GM21737 (cell line): ENCODE results near the gene NAGPA.

Experiments used
- ATAC-seq: cut with Tn5 transposase; IDR thresholded peaks from one replicate; pipeline ENCODE4 v1.9.1; 2021; ENCODE audit warnings: mild to moderate bottlenecking, moderate library complexity; ENCODE audit not compliant: unreplicated experiment

Gene NAGPA

GRCh38 chr16:5004311-5004710, 29.4 kb downstream of the NAGPA start:
- ATAC-seq: no peak

- no peak for ATAC-seq
Observed at GRCh38 chr16:5003828-5004227, 29.9 kb downstream of the NAGPA start.

- no peak for ATAC-seq
Observed at GRCh38 chr16:5003211-5003610, 30.5 kb downstream of the NAGPA start.

- ATAC-seq: no peak
Observed at GRCh38 chr16:5002699-5003143, 31.0 kb downstream of the NAGPA start.

GRCh38 chr16:5001986-5002385, 31.7 kb downstream of the NAGPA start:
- no peak for ATAC-seq

GRCh38 chr16:5001571-5001970, 32.2 kb downstream of the NAGPA start:
- no peak for ATAC-seq

- ATAC-seq: no peak
Observed at GRCh38 chr16:5000573-5001001, 33.1 kb downstream of the NAGPA start.

GRCh38 chr16:4994719-4995434, 38.9 kb downstream of the NAGPA start:
- ATAC-seq: no peak

GRCh38 chr16:4991754-4992153, 42.0 kb downstream of the NAGPA start:
- no peak for ATAC-seq

GRCh38 chr16:4990415-4990814, 43.3 kb downstream of the NAGPA start:
- no peak for ATAC-seq

- ATAC-seq: no peak
Observed at GRCh38 chr16:4989391-4990006, 44.2 kb downstream of the NAGPA start.

- ATAC-seq: no peak
Observed at GRCh38 chr16:4988647-4989046, 45.1 kb downstream of the NAGPA start.

- no peak for ATAC-seq
Observed at GRCh38 chr16:4987580-4988374, 46.0 kb downstream of the NAGPA start.

- no peak for ATAC-seq
Observed at GRCh38 chr16:4987250-4987579, 46.5 kb downstream of the NAGPA start.

GRCh38 chr16:4984174-4984990, 49.4 kb downstream of the NAGPA start:
- no peak for ATAC-seq

- no peak for ATAC-seq
Observed at GRCh38 chr16:4982056-4982867, 51.5 kb downstream of the NAGPA start.

- no peak for ATAC-seq
Observed at GRCh38 chr16:4981473-4981872, 52.3 kb downstream of the NAGPA start.

- ATAC-seq: no peak
Observed at GRCh38 chr16:4980691-4981090, 53.0 kb downstream of the NAGPA start.

GRCh38 chr16:4979736-4980660, 53.7 kb downstream of the NAGPA start:
- no peak for ATAC-seq
